KMS-11 (cell line): ENCODE data around the gene KCNK17.

Source experiments
- H2AFZ ChIP-seq: fragments of 200-600 bp; sonication (generic); 2 replicates; pipeline ENCODE4 v1.6.1; 2016; ENCODE audit warnings: antibody characterized with exemption, mixed run types, low read depth
- H3K27ac ChIP-seq: fragments of 200-600 bp; sonication (generic); 2 replicates; pipeline ENCODE4 v1.6.1; 2016; ENCODE audit warnings: mild to moderate bottlenecking, mixed run types
- H3K27me3 ChIP-seq: fragments of 200-600 bp; sonication (generic); 2 replicates; pipeline ENCODE4 v1.6.1; 2017; ENCODE audit warnings: mild to moderate bottlenecking, low read depth, mixed run types, moderate library complexity; ENCODE audit not compliant: insufficient read depth
- H3K36me3 ChIP-seq: fragments of 200-600 bp; sonication (generic); 2 replicates; pipeline ENCODE4 v1.6.1; 2017; ENCODE audit warnings: mild to moderate bottlenecking, mixed run types; ENCODE audit not compliant: insufficient read depth
- H3K4me1 ChIP-seq: fragments of 200-600 bp; sonication (generic); 2 replicates; pipeline ENCODE4 v1.6.1; 2016; ENCODE audit warnings: mild to moderate bottlenecking, low read depth, mixed run types; ENCODE audit not compliant: poor library complexity, severe bottlenecking
- H3K4me2 ChIP-seq: fragments of 200-600 bp; sonication (generic); 2 replicates; pipeline ENCODE4 v1.7.0; 2016; ENCODE audit warnings: mild to moderate bottlenecking, mixed run types
- H3K4me3 ChIP-seq: fragments of 200-600 bp; sonication (generic); IDR thresholded peaks from 2 replicates; pipeline ENCODE4 v1.6.1; 2017; ENCODE audit warnings: low read depth, low read length, mixed read lengths; ENCODE audit not compliant: insufficient read depth
- H3K79me2 ChIP-seq: fragments of 200-600 bp; sonication (generic); 2 replicates; pipeline ENCODE4 v1.6.1; 2016; ENCODE audit warnings: low read depth, mixed run types; ENCODE audit not compliant: insufficient read depth
- H3K9ac ChIP-seq: fragments of 200-600 bp; sonication (generic); 2 replicates; pipeline ENCODE4 v1.6.1; 2016; ENCODE audit warnings: mild to moderate bottlenecking, mixed run types
- H4K20me1 ChIP-seq: fragments of 200-600 bp; sonication (generic); 2 replicates; pipeline ENCODE4 v1.6.1; 2016; ENCODE audit warnings: mild to moderate bottlenecking, mixed run types; ENCODE audit not compliant: insufficient read depth
- TF ChIP-seq, protein P1 (sequence below): fragments of 200-600 bp; sonication (generic); conservative IDR thresholded peaks from 2 replicates; pipeline ENCODE4 v1.6.1; 2017; ENCODE audit warnings: low read depth, mild to moderate bottlenecking, antibody characterized with exemption, low read length, moderate library complexity, mixed read lengths

The KCNK17 gene

DNA sequence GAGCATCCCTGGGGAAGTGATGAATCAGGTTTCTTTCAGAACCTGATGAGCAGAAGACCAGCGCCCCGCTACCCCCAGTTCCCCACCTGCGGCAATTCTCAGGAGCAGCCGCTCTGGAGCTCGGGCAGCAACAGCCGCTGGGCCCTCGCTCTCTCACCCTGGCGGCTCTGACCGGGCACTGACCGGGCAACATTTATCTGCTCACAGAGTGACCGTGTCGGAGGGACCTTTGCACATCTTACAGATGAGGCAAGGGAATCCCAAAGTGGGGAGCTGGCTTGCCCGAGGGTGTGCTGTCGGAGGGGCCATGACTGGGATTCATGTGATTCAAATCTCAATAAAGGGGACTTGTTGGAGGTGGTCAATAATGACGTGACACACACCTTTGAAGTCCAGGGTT, 34.5 kb upstream of the KCNK17 start:
- no peak overlapping the region for H2AFZ ChIP-seq
- H3K4me2 ChIP-seq = no peak overlapping the region
- H3K4me3 ChIP-seq = no peak overlapping the region
- TF ChIP-seq, protein P1, sequence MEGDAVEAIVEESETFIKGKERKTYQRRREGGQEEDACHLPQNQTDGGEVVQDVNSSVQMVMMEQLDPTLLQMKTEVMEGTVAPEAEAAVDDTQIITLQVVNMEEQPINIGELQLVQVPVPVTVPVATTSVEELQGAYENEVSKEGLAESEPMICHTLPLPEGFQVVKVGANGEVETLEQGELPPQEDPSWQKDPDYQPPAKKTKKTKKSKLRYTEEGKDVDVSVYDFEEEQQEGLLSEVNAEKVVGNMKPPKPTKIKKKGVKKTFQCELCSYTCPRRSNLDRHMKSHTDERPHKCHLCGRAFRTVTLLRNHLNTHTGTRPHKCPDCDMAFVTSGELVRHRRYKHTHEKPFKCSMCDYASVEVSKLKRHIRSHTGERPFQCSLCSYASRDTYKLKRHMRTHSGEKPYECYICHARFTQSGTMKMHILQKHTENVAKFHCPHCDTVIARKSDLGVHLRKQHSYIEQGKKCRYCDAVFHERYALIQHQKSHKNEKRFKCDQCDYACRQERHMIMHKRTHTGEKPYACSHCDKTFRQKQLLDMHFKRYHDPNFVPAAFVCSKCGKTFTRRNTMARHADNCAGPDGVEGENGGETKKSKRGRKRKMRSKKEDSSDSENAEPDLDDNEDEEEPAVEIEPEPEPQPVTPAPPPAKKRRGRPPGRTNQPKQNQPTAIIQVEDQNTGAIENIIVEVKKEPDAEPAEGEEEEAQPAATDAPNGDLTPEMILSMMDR = no peak
- no peaks in the 10 kb centered on the region for H4K20me1 ChIP-seq
- H3K36me3 ChIP-seq = no peaks in the 10 kb centered on the region
- no peaks in the 10 kb centered on the region for H3K4me1 ChIP-seq
- H3K9ac ChIP-seq = no peak overlapping the region
- no peaks in the 10 kb centered on the region for H3K79me2 ChIP-seq
- no peaks in the 10 kb centered on the region for H3K27me3 ChIP-seq
- no peak overlapping the region for H3K27ac ChIP-seq

DNA sequence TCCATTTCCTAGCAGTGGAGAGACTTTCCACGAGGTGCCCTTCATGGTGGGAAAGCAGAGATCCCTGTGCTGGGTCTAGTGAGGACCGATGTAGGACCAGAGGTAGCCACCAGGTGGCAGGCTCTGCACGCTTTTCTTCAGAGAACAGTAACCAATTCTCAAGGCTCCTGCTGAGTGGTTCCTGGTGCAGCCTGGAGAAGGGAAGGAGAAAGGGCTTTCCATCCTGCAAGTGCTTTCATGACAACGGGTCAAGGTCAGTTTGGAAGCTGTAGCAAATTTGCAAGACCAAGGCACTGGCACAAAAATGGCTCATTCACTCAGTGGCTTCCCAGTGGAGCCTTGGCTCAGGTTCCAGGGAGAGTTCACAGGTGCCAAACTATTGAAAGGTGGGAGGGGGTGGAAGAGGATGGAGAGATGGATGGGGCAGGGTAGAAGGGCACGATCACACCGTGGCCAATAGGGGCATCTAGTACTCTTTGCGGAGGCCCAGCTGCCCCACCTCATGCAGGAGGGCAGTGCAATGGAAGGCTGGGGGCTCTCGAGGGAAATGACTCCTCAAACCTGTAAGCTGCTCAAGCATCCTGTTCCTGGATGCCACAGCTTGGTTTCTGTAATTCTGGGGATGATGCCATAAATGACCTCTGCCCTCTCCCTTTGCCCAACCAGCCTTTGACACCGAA, 33.8 kb upstream of the KCNK17 start:
- no peaks in the 10 kb centered on the region for H3K79me2 ChIP-seq

DNA sequence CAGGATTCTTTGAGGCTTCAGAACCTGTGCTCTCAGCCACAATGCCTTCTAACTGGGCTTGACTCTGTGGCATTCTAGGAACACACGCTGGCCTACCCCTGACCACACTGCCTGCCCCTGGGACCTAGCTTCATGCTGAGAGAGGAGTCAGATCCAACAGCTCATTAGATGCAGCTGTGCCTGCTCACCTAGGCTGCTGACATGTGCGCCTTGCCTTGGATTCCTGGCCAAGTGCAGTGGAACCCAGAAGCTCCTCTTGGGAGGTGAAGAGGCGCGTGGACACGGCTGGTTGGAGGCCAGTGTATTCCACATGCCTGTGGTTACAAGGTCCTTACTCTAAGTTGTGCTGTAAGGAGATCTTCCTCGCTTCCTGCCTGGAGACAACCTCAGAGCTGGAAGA, 33.0 kb upstream of the KCNK17 start:
- no peak overlapping the region for H3K4me3 ChIP-seq
- no peak overlapping the region for H3K9ac ChIP-seq
- H3K4me1 ChIP-seq = no peaks in the 10 kb centered on the region
- H2AFZ ChIP-seq = no peak overlapping the region
- no peaks in the 10 kb centered on the region for H3K27me3 ChIP-seq
- H3K4me2 ChIP-seq = no peak overlapping the region
- TF ChIP-seq, protein P1 = no peak
- H4K20me1 ChIP-seq = no peaks in the 10 kb centered on the region
- H3K27ac ChIP-seq = no peak overlapping the region
- no peaks in the 10 kb centered on the region for H3K36me3 ChIP-seq
- H3K79me2 ChIP-seq = no peaks in the 10 kb centered on the region

More for the DNA sequence above, 33.8 kb upstream of the KCNK17 start:
- TF ChIP-seq, protein P1 = peak; percentile 89
- Histone ChIP-seq H3K4me3 (no peak overlapping the region), H4K20me1 (no peaks in the 10 kb centered on the region), H3K27me3 (no peaks in the 10 kb centered on the region), H2AFZ (no peak overlapping the region), H3K4me1 (no peaks in the 10 kb centered on the region), H3K9ac (no peak overlapping the region), H3K36me3 (no peaks in the 10 kb centered on the region), H3K27ac (no peak overlapping the region), H3K4me2 (no peak overlapping the region)

DNA sequence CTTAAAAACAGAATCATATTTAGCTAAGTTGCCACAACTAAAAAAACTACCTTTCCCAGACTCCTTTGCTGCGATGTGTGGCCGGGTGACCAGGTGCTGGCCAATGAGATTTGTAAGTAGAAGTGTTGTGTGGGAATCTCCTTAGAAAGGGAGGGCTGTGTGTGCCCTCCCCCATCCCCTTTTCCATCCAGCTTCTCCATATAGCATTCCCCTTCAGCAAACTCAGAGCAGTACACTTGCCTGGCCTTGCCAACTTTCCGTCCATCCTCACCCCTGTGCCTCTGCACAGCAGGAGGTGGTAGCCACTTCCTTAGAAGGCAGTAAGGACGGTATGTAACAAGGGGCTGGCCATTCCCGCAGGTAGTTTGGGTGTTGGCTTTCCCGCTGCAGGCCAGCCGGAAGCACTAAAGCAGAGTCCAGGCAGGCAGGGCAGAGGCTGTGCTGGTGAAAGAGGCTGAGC, 30.6 kb upstream of the KCNK17 start:
- Histone ChIP-seq H3K9ac (no peak overlapping the region), H3K27ac (no peak overlapping the region), H3K36me3 (no peaks in the 10 kb centered on the region), H3K4me1 (no peaks in the 10 kb centered on the region), H3K79me2 (no peaks in the 10 kb centered on the region), H3K4me3 (no peak overlapping the region), H2AFZ (no peak overlapping the region), H4K20me1 (no peaks in the 10 kb centered on the region), H3K4me2 (no peak overlapping the region), H3K27me3 (no peaks in the 10 kb centered on the region)
- TF ChIP-seq, protein P1 = no peak
